Iris pigment epithelial cell (primary cell): Measurements from ENCODE around the gene DHRSX.
"Not testable (repeated sequence)": the region's sequence is repeated elsewhere in the genome, so short reads cannot be mapped to it uniquely, and the experiment has no call there.

Experiments used
- DNase-seq: peaks from one replicate; pipeline ENCODE4 v3.0.0-alpha.2; 2011; ENCODE audit warnings: low read depth

Gene DHRSX

GRCh38 chrX:2519638-2520037 lies 18.9 kb upstream of the DHRSX start:
- not testable (repeated sequence) for DNase-seq

- DNase-seq: no peak
Observed at GRCh38 chrX:2517055-2517454, 16.3 kb upstream of the DHRSX start.

- DNase-seq: no peak
Observed at GRCh38 chrX:2516623-2517022, 15.8 kb upstream of the DHRSX start.

GRCh38 chrX:2514131-2514530 lies 13.4 kb upstream of the DHRSX start:
- no peak for DNase-seq

GRCh38 chrX:2513121-2513664 lies 12.4 kb upstream of the DHRSX start:
- no peak for DNase-seq

GRCh38 chrX:2512501-2512900 lies 11.7 kb upstream of the DHRSX start:
- DNase-seq: no peak

GRCh38 chrX:2511326-2511725 lies 10.6 kb upstream of the DHRSX start:
- no peak for DNase-seq

GRCh38 chrX:2508648-2509335 lies 8.0 kb upstream of the DHRSX start:
- no peak for DNase-seq

GRCh38 chrX:2507904-2508627 lies 7.3 kb upstream of the DHRSX start:
- DNase-seq: no peak

- no peak for DNase-seq
Observed at GRCh38 chrX:2507196-2507595, 6.4 kb upstream of the DHRSX start.

GRCh38 chrX:2505341-2505740 lies 4.6 kb upstream of the DHRSX start:
- DNase-seq: not testable (repeated sequence)

GRCh38 chrX:2504706-2505332 lies 4.0 kb upstream of the DHRSX start:
- no peak for DNase-seq

GRCh38 chrX:2503591-2504500 lies 3.1 kb upstream of the DHRSX start:
- no peak for DNase-seq

- DNase-seq: peak; percentile 11
Observed at GRCh38 chrX:2502668-2503519, 2.1 kb upstream of the DHRSX start.

GRCh38 chrX:2502120-2502667 lies 1.4 kb upstream of the DHRSX start:
- DNase-seq: no peak

GRCh38 chrX:2501559-2502102 lies 855 bp upstream of the DHRSX start:
- DNase-seq: no peak

- DNase-seq: peak; percentile 72
Observed at GRCh38 chrX:2500091-2500802, 529 bp downstream of the DHRSX start.

- no peak for DNase-seq
Observed at GRCh38 chrX:2499507-2499906, 1.3 kb downstream of the DHRSX start.

- DNase-seq: peak; percentile 36
Observed at GRCh38 chrX:2498781-2499302, 1.9 kb downstream of the DHRSX start.
